ENCODE results near the gene LRP10.

- TF ChIP-seq, protein P1, sequence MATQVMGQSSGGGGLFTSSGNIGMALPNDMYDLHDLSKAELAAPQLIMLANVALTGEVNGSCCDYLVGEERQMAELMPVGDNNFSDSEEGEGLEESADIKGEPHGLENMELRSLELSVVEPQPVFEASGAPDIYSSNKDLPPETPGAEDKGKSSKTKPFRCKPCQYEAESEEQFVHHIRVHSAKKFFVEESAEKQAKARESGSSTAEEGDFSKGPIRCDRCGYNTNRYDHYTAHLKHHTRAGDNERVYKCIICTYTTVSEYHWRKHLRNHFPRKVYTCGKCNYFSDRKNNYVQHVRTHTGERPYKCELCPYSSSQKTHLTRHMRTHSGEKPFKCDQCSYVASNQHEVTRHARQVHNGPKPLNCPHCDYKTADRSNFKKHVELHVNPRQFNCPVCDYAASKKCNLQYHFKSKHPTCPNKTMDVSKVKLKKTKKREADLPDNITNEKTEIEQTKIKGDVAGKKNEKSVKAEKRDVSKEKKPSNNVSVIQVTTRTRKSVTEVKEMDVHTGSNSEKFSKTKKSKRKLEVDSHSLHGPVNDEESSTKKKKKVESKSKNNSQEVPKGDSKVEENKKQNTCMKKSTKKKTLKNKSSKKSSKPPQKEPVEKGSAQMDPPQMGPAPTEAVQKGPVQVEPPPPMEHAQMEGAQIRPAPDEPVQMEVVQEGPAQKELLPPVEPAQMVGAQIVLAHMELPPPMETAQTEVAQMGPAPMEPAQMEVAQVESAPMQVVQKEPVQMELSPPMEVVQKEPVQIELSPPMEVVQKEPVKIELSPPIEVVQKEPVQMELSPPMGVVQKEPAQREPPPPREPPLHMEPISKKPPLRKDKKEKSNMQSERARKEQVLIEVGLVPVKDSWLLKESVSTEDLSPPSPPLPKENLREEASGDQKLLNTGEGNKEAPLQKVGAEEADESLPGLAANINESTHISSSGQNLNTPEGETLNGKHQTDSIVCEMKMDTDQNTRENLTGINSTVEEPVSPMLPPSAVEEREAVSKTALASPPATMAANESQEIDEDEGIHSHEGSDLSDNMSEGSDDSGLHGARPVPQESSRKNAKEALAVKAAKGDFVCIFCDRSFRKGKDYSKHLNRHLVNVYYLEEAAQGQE (IDR thresholded peaks at IDR 0.05; ENCODE audit: insufficient read depth in 1 of 2, low read depth in 2 of 2, low read length in 2 of 2), result no peak
- TF ChIP-seq POLR2AphosphoS5 (IDR thresholded peaks at IDR 0.05; ENCODE audit: low read depth, low read length), result no peak
- no peak for TF ChIP-seq SIN3A (IDR thresholded peaks at IDR 0.05; ENCODE audit: borderline replicate concordance, insufficient read depth, low read length)
- no peak for TF ChIP-seq TAF1 (IDR thresholded peaks at IDR 0.05; ENCODE audit: borderline replicate concordance, insufficient read depth, low read length)
These were observed 37.1 kb downstream of the LRP10 start for GRCh38 chr14:22908601-22909000.

Data from PFSK-1 (cell line).